A549 (cell line): ENCODE data around the gene RELT.

Source experiments
- NFE2L2 ChIP-seq: fragments of 150-350 bp; conservative IDR thresholded peaks from 2 replicates; pipeline ENCODE4 v1.6.1; 2014; ENCODE audit warnings: low read length
- RFX5 ChIP-seq: fragments of 450-650 bp; IDR thresholded peaks from 2 replicates; pipeline ENCODE4 v1.7.1; 2014; ENCODE audit warnings: antibody characterized with exemption, mild to moderate bottlenecking, moderate library complexity
- TF ChIP-seq, protein P1 (sequence below): fragments of >200 bp; sonication (Bioruptor Twin); formaldehyde crosslinking; IDR thresholded peaks from 3 replicates; pipeline ENCODE4 v1.5.1; 2016
- TF ChIP-seq, protein P2 (sequence below): IDR thresholded peaks from 2 replicates; pipeline ENCODE4 v1.6.1; 2012

DNA sequence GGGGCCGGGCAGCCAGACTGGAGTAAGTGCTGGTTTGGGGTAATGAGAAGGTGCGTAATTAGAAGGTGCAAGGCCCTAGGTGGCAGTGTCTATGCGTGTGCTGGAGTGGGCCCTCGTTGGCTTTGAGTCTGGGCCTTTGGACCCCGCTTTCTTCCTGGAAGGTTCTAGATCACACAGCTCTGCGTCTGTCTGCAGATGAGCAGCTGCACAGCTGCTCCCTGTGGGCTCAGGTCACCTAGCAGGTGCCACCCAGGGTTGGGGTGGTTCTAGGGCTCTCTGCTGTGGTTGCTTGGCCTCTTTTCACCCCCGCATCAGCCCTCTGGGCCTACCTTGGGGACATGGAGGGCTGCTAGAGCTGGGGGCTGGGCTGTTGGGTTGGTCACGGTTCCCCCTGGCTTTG, 10.3 kb downstream of the RELT start:
- no peak for TF ChIP-seq NFE2L2
- TF ChIP-seq, protein P1, sequence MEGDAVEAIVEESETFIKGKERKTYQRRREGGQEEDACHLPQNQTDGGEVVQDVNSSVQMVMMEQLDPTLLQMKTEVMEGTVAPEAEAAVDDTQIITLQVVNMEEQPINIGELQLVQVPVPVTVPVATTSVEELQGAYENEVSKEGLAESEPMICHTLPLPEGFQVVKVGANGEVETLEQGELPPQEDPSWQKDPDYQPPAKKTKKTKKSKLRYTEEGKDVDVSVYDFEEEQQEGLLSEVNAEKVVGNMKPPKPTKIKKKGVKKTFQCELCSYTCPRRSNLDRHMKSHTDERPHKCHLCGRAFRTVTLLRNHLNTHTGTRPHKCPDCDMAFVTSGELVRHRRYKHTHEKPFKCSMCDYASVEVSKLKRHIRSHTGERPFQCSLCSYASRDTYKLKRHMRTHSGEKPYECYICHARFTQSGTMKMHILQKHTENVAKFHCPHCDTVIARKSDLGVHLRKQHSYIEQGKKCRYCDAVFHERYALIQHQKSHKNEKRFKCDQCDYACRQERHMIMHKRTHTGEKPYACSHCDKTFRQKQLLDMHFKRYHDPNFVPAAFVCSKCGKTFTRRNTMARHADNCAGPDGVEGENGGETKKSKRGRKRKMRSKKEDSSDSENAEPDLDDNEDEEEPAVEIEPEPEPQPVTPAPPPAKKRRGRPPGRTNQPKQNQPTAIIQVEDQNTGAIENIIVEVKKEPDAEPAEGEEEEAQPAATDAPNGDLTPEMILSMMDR = no peak
- no peak for TF ChIP-seq RFX5
- TF ChIP-seq, protein P2, sequence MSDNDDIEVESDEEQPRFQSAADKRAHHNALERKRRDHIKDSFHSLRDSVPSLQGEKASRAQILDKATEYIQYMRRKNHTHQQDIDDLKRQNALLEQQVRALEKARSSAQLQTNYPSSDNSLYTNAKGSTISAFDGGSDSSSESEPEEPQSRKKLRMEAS = no peak
